ENCODE measurements around the gene KCNMB2. TPM values are rescaled to one million over a fixed set of nuclear protein-coding genes. Genes with fewer than 3 reads are reported as not detected.
"Not testable (repeated sequence)": the region's sequence is repeated elsewhere in the genome, so short reads cannot be mapped to it uniquely, and the experiment has no call there.

The KCNMB2 gene
- total RNA-seq: 3.4 TPM

DNA sequence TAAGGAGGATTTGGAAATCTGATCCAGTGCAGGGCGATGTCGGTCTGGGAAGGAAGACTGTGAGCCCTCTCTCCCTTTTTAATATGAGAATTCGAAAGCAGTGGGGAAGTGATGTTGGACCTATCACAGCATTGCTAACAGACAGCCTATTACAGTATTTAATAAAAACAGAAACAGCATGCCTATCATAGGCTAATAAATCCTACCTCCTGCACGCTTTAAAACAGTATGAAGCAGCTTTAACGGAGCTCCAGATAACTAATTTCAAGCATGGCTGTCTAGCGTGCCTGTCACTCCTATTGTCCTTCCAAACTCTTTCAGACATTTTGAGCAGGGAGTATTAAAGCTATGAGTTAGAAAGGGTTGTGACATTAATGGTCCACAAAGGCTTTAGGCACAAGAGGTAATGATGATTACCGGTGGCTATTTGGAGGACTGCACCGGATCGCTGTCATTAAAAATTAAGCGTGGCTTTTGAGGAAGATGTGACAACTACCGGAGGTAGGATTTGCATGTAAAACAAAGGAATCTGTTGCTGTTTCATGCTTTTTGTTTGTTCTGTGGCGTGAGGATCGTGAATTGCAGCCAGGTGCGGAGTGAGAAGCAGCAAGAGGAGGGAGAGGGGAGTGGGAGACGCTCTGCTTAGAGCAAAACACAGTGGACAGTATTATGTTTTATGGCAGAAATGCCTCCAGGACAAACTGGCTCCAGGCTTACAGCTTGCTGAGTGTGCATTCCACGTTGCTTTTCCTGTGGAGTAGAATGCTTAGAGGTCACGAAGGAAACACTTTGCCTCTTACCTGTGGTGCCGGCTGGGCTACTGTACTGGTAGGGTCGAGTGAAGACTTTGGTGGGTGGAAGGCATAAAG, at the start of gene KCNMB2:
Gene KCNMB2, plus strand, starts transcription at position 226 of the 869 bp plus-strand sequence.
- peak; percentile 75 for DNase-seq

DNA sequence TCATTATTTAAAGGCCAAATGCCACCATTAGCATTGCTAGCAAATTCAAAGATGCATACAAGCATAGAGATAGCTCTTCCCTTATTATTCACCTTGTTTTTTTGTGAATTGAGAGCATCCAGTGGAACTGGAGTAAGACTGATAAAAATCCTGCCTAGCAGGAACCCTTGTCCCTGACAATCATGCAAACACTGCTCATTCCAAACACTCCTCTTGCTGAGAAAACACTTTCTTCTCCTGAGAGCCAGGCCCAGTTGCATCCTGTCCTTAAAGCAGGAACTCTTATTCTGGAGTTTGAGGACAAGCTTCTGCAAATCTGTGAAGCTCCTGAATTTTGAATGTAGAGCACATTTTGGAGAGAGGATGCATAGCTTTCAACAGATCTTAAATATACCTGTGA, 49.3 kb upstream of the KCNMB2 start:
- no peak for DNase-seq

- DNase-seq: no peak
Observed at GRCh38 chr3:178487752-178488151, 48.5 kb upstream of the KCNMB2 start.

GRCh38 chr3:178491751-178492150, 44.5 kb upstream of the KCNMB2 start:
- DNase-seq: no peak

- no peak for DNase-seq
Observed at GRCh38 chr3:178492491-178492890, 43.7 kb upstream of the KCNMB2 start.

- no peak for DNase-seq
Observed at GRCh38 chr3:178494386-178494785, 41.9 kb upstream of the KCNMB2 start.

GRCh38 chr3:178496911-178497310, 39.3 kb upstream of the KCNMB2 start:
- DNase-seq: no peak

DNA sequence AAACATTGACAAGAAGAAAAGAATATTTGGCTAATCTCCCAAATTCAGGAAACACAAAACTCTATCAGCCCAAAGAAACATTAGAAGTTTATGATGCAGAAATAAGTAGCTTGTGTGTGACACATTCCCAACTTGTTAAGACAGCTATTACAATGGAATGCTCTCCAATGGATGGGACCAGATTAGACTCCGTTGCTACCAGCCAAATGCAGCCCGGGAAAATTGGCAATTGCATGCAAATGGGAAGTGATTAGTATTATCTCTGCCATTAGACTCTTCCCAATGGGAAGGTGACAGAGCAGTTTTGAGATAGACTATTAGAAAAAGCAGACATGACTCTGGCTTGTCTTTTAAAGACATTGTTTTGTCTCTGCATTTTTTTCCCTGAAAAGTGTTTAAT, 37.4 kb upstream of the KCNMB2 start:
- DNase-seq: no peak

DNA sequence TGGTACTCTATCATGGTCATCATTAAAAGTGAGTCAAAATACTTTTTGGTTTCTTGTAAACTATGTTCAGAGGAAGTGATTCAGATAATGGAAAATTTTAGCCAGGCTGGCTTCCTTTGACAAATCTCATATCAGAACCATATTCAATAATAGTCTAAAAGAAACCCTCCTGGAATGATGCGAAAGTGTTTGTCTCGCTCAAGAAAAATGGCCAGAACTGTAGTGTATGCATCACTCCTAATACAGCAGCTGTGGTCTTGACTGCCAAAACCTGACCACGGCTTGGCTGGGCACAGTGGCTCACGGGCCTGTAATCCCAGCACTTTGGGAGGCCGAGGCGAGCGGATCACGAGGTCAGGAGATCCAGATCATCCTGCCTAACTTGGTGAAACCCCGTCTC, 35.6 kb upstream of the KCNMB2 start:
- DNase-seq: no peak

- DNase-seq: no peak
Observed at GRCh38 chr3:178504128-178504527, 32.1 kb upstream of the KCNMB2 start.

DNA sequence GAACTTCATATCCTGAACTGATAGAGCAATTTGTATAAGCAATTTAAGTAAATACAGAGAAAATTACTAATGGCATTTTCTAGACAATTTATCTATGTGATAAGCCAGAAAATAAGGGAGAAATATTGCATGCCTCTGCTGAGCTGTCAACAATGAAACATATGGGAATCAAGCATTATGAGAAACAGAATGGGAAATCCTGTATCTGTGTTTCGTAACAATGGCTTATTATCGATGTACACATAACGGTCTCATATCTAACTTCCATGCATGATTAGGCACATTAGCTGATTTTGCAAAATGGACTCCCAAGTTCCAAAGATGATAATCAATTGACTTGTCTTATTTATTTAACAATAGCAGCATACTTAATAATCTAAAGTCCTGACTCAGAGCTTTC, 30.4 kb upstream of the KCNMB2 start:
- DNase-seq: no peak

GRCh38 chr3:178507507-178508442, 28.5 kb upstream of the KCNMB2 start:
- no peak for DNase-seq

- no peak for DNase-seq
Observed at GRCh38 chr3:178508443-178508825, 27.8 kb upstream of the KCNMB2 start.

DNA sequence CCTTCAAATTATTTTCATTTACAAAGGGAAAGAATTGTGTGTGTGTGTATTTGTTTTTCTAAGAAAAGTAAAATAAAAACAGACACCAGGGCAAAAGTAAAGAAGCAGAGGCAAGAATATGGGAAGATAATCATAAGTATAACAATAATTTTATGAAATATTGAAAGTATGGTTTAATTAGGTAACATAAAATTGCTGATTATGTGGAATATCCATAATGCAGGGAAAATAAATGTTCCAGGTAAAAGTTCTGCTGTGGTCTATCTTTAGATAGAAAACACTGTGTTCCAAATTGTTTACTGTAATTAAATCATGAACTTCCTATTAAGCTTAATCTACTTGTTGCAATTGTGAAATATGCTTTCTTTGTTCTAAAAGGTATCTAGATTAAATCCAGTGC, 25.7 kb upstream of the KCNMB2 start:
- DNase-seq: no peak

- no peak for DNase-seq
Observed at GRCh38 chr3:178512647-178513046, 23.6 kb upstream of the KCNMB2 start.

- no peak for DNase-seq
Observed at GRCh38 chr3:178513546-178514380, 22.5 kb upstream of the KCNMB2 start.

- DNase-seq: no peak
Observed at GRCh38 chr3:178514401-178514800, 21.8 kb upstream of the KCNMB2 start.

DNA sequence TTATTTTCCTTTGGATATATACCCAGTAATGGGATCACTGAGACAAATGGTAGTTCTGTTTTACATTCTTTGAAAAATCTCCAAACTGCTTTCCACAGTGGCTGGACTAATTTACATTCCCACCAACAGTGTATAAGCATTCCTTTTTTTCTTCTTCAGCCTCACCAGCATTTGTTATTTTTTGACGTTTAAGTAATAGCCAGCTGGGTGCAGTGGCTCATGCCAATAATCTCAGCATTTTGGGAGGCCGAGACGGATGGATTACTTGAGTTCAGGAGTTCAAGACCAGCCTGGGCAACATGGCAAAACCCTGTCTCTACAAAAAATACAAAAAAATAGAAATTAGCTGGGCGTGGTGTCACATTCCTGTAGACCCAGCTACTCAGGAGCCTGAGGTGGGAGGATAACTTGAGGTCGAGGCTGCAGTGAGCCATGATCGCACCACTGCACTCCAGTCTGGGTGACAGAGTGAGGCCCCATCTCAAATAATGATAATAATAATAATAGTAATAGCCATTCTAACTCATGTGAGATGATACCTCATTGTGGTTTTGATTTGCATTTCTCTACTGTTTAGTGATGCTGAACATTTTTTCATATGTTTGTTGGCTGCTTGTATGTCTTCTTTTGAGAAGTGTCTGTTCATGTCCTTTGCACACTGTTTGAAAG, 21.0 kb upstream of the KCNMB2 start:
- DNase-seq: not testable (repeated sequence)

GRCh38 chr3:178517665-178518334, 18.4 kb upstream of the KCNMB2 start:
- DNase-seq: no peak

GRCh38 chr3:178518660-178519396, 17.4 kb upstream of the KCNMB2 start:
- DNase-seq: no peak

Data from skin of body (tissue), 2 donors.